IPS-18a (cell line): ENCODE results near the gene TIMMDC1.
"Not testable (repeated sequence)": the region's sequence is repeated elsewhere in the genome, so short reads cannot be mapped to it uniquely, and the experiment has no call there.

Experiments used
- H3K27ac ChIP-seq: one replicate; pipeline ENCODE4 v1.5.1; 2013; ENCODE audit warnings: low read length
- H3K27me3 ChIP-seq: one replicate; pipeline ENCODE4 v1.6.1; 2013; ENCODE audit warnings: mild to moderate bottlenecking, low read length; ENCODE audit not compliant: control insufficient read depth, insufficient read depth
- H3K36me3 ChIP-seq: one replicate; pipeline ENCODE4 v1.6.1; 2013; ENCODE audit warnings: low read depth, low read length; ENCODE audit not compliant: control insufficient read depth
- H3K4me1 ChIP-seq: one replicate; pipeline ENCODE4 v1.6.1; 2013; ENCODE audit warnings: low read depth, low read length; ENCODE audit not compliant: control insufficient read depth
- H3K4me3 ChIP-seq: one replicate; pipeline ENCODE4 v1.5.1; 2013; ENCODE audit warnings: low read length
- H3K9ac ChIP-seq: one replicate; pipeline ENCODE4 v1.6.1; 2013; ENCODE audit warnings: mild to moderate bottlenecking, low read length, moderate library complexity
- H3K9me3 ChIP-seq: one replicate; pipeline ENCODE4 v1.6.1; 2013; ENCODE audit warnings: low read depth, low read length; ENCODE audit not compliant: control insufficient read depth

Gene TIMMDC1

GRCh38 chr3:119542168-119542767, 43.9 kb downstream of the TIMMDC1 start:
- Histone ChIP-seq H3K4me1 (no peaks in the 10 kb centered on the region), H3K9ac (no peak overlapping the region), H3K27ac (no peak overlapping the region)

GRCh38 chr3:119543147-119543546, 44.8 kb downstream of the TIMMDC1 start:
- Histone ChIP-seq H3K36me3 (no peaks in the 10 kb centered on the region), H3K4me3 (no peak overlapping the region), H3K4me1 (no peaks in the 10 kb centered on the region), H3K9ac (no peak overlapping the region), H3K27me3 (no peaks in the 10 kb centered on the region), H3K27ac (no peak overlapping the region), H3K9me3 (no peaks in the 10 kb centered on the region)

More at GRCh38 chr3:119542168-119542767, 43.9 kb downstream of the TIMMDC1 start:
- Histone ChIP-seq H3K36me3 (no peaks in the 10 kb centered on the region), H3K27me3 (no peaks in the 10 kb centered on the region), H3K4me3 (no peak overlapping the region), H3K9me3 (no peaks in the 10 kb centered on the region)

- Histone ChIP-seq H3K4me1 (no peaks in the 10 kb centered on the region), H3K4me3 (no peak overlapping the region), H3K36me3 (no peaks in the 10 kb centered on the region)
Observed at GRCh38 chr3:119547227-119547626, 48.9 kb downstream of the TIMMDC1 start.

GRCh38 chr3:119548341-119548740, 50.0 kb downstream of the TIMMDC1 start:
- H3K9me3 ChIP-seq: no peaks in the 10 kb centered on the region
- H3K9ac ChIP-seq: no peak overlapping the region
- no peak overlapping the region for H3K27ac ChIP-seq
- no peaks in the 10 kb centered on the region for H3K27me3 ChIP-seq
- H3K36me3 ChIP-seq: no peaks in the 10 kb centered on the region
- H3K4me1 ChIP-seq: no peaks in the 10 kb centered on the region
- no peak overlapping the region for H3K4me3 ChIP-seq

More at GRCh38 chr3:119547227-119547626, 48.9 kb downstream of the TIMMDC1 start:
- no peak overlapping the region for H3K9ac ChIP-seq
- H3K27me3 ChIP-seq: no peaks in the 10 kb centered on the region
- H3K27ac ChIP-seq: no peak overlapping the region
- no peaks in the 10 kb centered on the region for H3K9me3 ChIP-seq

- H3K9me3 ChIP-seq: no peaks in the 10 kb centered on the region
- no peaks in the 10 kb centered on the region for H3K27me3 ChIP-seq
- no peak overlapping the region for H3K9ac ChIP-seq
- H3K4me3 ChIP-seq: no peak overlapping the region
- no peaks in the 10 kb centered on the region for H3K36me3 ChIP-seq
- H3K4me1 ChIP-seq: no peaks in the 10 kb centered on the region
- no peak overlapping the region for H3K27ac ChIP-seq
Observed at GRCh38 chr3:119550192-119550910, 52.0 kb downstream of the TIMMDC1 start.

GRCh38 chr3:119551598-119551997, 53.3 kb downstream of the TIMMDC1 start:
- H3K4me3 ChIP-seq: no peak overlapping the region
- no peaks in the 10 kb centered on the region for H3K9me3 ChIP-seq
- H3K27ac ChIP-seq: no peak overlapping the region
- H3K9ac ChIP-seq: no peak overlapping the region
- H3K27me3 ChIP-seq: no peaks in the 10 kb centered on the region
- H3K36me3 ChIP-seq: no peaks in the 10 kb centered on the region
- no peaks in the 10 kb centered on the region for H3K4me1 ChIP-seq

GRCh38 chr3:119552928-119553327, 54.6 kb downstream of the TIMMDC1 start:
- not testable (repeated sequence) for H3K4me3 ChIP-seq, H3K9ac ChIP-seq, H3K36me3 ChIP-seq, H3K4me1 ChIP-seq, H3K27me3 ChIP-seq, H3K9me3 ChIP-seq, H3K27ac ChIP-seq

GRCh38 chr3:119553823-119554415, 55.6 kb downstream of the TIMMDC1 start:
- H3K36me3 ChIP-seq: no peaks in the 10 kb centered on the region
- H3K27me3 ChIP-seq: no peaks in the 10 kb centered on the region
- no peaks in the 10 kb centered on the region for H3K4me1 ChIP-seq
- H3K9me3 ChIP-seq: no peaks in the 10 kb centered on the region
- H3K27ac ChIP-seq: no peak overlapping the region
- no peak overlapping the region for H3K4me3 ChIP-seq
- no peak overlapping the region for H3K9ac ChIP-seq

- H3K9me3 ChIP-seq: no peaks in the 10 kb centered on the region
- H3K36me3 ChIP-seq: no peaks in the 10 kb centered on the region
- no peak overlapping the region for H3K4me3 ChIP-seq
- no peaks in the 10 kb centered on the region for H3K27me3 ChIP-seq
- no peaks in the 10 kb centered on the region for H3K4me1 ChIP-seq
- H3K9ac ChIP-seq: no peak overlapping the region
- H3K27ac ChIP-seq: no peak overlapping the region
Observed at GRCh38 chr3:119555309-119555735, 57.0 kb downstream of the TIMMDC1 start.

- Histone ChIP-seq H3K4me1 (no peaks in the 10 kb centered on the region), H3K36me3 (no peaks in the 10 kb centered on the region), H3K9me3 (no peaks in the 10 kb centered on the region), H3K27me3 (no peaks in the 10 kb centered on the region), H3K9ac (no peak overlapping the region), H3K4me3 (no peak overlapping the region), H3K27ac (no peak overlapping the region)
Observed at GRCh38 chr3:119555929-119556328, 57.6 kb downstream of the TIMMDC1 start.

- H3K27ac ChIP-seq: no peak overlapping the region
- no peak overlapping the region for H3K9ac ChIP-seq
- no peaks in the 10 kb centered on the region for H3K9me3 ChIP-seq
- no peaks in the 10 kb centered on the region for H3K4me1 ChIP-seq
- no peak overlapping the region for H3K4me3 ChIP-seq
- H3K27me3 ChIP-seq: no peaks in the 10 kb centered on the region
- H3K36me3 ChIP-seq: no peaks in the 10 kb centered on the region
Observed at GRCh38 chr3:119557192-119557876, 59.0 kb downstream of the TIMMDC1 start.
